HG03064 (cell line): Measurements from ENCODE around the gene ARID1B.

Source experiments
- ATAC-seq: cut with Tn5 transposase; IDR thresholded peaks from one replicate; pipeline ENCODE4 v1.9.1; 2021; ENCODE audit warnings: low read depth; ENCODE audit not compliant: unreplicated experiment

The ARID1B gene

DNA sequence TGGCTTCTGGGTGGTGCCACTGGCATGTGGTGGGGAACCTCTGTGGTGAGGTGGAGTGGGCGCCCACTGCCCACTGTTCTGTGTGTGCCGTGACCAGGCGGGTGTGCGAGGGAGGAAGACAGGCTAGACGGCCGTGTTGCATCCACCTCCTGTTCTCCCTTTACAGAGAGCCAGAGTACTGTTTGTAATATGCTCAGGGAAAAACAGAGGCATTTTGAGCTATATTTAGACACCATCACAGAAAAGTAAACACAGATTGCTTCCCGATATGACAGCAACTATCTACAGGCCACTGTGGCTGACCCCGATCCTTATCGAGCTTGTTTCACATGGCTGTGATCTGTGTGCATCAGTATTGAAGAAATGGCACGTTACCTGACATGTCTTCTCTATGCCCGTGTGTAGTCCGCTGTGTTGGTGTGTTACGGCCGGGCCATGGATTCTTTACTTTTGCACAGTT, 45.6 kb downstream of the ARID1B start:
- ATAC-seq: no peak

DNA sequence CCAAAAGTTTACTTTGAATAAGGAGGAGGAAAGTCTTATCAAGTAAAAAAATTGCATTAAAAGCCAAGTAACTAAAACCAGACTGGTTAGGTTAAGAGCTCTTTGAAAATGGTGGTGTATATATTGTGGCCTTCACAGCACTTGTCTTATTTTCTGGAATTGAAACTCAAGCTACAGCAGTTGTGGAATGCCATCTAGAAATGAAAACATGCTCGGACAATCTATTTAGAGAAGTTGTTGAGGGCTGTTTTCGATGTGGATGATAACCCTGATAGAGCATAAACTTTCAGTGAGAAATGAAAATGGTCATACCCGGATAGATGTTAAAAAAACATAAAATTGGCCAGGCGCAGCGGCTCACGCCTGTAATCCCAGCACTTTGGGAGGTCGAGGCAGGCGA, 47.0 kb downstream of the ARID1B start:
- ATAC-seq: no peak

DNA sequence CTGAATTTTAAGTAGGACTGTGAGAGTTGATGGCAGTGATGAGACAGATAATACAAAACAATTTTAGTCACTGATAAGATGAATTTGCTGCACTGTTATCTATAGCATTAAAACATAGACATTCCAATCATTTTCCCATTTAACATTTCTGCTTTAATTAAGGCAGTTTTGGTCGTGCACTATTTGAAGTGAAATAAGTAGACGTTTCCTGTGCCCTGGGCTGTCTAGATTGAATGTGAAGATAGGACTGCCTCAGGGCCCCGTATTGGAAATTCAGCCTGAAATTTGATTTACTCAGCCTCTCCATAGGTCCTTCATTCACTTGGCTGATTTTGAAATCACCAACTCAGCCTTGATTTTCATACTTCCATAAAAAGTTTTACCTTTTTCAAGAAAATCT, 48.3 kb downstream of the ARID1B start:
- ATAC-seq: no peak

DNA sequence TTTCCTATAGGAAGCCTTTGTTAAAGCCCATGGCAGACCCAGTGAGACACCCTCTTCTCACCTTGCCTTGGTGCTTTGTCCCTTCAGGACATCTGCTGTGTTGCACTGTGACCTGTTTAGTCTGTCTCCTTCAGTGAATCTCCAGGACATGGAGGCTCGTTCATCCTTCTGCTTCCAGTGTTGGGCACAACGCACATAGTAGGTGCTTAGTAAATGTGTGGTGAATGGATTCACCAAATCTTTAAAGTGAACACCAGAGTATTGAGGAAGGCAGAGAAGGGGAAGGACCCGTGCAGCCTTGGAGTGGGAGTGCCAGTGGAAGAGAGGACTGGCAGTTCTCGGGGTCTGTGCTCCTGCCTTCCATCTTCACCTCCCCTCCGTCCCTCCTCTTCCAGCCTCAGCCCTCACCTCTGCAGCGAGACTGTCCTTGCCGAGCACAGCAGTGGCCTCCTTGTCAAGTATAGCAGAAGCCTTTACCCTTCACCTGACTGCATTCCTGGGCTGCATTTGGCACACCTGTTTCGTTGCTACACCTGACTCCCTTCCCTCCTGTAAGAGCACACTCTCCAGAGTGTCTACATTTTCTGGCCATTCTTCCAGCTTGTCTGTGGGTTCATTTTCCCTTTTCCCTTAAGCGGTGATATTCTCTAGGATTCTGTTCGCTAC, 49.2 kb downstream of the ARID1B start:
- ATAC-seq: no peak

DNA sequence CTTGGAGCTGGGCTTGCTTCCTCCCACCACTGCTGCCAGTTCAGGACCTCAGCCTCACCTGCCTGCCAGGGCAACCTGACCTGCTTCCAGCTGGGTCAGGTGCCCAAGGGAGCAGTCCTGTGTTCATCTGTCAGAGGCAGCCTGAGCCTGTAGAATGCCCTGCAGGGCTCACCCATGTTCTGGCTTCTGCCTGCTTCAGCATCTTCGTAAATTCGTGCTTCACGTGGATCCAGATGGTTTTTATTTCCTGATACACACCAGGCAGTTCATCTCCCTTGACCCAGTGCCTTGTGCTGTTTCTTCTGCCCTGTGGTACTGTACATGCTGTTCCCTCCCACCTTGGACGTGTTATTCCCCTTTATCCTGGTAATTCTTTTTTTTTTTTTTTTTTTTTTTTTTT, 50.2 kb downstream of the ARID1B start:
- no peak for ATAC-seq

DNA sequence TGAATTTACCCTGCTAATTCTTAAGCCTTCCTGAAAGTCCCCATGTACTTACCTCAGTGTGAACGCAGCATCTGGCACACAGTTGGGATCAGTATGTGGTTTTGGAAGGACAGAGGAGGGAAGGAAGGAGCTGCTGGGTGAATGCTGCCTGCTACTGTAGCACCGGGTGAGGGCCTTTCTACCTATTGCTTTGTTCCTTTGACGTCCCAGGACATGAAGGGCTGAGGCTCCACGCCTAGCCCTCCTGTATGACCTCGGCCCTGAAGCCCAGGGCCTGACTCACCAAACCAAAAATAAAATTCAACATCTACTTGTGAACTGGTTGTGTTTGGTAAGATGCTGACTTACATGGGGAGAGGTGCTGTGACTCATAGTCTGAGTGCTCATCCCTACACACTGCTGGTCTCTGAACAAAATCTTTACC, 51.1 kb downstream of the ARID1B start:
- no peak for ATAC-seq

DNA sequence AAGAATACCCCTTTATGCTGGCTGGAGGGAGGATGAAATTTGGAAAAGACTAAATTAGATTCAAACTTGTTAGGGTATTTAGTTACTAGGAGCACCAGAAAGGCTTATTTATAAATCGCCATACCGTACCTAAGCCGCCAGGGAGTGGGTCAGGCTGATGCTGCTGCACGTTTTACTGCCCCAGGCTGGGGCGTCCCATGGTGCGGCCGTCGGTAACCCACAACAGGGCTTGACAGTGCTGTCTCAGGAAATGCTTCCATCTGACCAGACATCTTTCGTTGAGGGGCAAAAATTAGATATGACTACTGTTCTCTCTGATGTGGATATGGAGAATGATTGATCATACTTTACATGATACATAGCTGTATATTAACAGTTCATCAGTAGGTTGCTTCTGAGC, 52.9 kb downstream of the ARID1B start:
- ATAC-seq: no peak

DNA sequence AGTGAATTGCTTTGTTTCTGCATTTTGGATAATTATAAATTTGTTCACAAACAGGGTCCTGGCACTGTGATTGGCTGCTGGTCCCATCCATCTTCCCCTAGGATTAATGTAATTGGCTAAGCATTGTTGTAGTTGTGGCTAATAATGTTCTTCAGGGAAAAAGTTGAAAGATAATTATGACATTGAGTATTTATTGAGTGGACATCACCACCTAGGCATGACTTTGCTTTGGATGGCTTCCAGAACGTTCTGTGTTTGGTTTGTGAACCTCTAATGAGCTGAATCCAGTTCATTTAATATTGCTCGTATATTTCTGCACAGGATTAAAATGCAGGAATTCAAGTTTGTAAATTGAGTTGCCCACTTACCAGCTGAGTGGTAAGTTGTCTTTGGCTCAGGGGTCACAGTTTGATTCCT, 55.1 kb downstream of the ARID1B start:
- no peak for ATAC-seq

DNA sequence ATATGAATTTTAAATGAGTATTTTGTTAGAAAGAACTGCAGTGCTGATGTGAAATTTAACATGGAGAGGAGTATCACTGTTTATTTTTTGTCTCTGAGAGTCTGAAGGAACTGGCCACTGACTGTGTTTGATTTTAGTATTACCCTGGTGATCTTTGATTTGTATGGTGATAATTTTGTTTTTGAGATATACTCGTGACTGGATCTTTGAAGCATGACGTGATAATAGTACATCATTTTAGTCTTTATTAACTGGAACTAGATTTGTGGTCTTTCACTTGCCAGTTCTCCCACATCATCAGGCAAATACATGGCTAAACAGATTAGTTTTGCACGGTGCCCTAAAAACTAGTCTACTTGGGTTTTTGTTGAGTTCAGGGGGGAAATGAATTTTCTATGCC, 55.5 kb downstream of the ARID1B start:
- no peak for ATAC-seq

DNA sequence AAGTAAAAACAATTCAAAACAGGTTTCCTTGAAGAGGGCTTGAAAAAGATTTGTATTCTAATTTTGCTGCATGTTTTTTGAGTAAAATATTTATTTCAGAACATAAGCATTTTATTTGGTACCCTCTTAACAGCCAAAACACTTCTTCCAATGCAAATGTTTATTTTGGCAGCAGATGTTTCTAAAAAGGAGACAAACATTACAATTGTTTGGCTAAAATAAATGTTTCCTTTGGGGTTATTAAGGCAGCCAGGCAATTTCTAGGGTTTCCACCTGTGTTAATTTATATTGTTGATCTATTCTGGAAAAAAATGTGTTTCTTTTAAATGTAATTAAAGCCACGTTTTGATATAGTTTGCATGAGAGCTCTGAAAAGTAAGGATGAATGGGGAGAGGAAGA, 56.6 kb downstream of the ARID1B start:
- no peak for ATAC-seq

DNA sequence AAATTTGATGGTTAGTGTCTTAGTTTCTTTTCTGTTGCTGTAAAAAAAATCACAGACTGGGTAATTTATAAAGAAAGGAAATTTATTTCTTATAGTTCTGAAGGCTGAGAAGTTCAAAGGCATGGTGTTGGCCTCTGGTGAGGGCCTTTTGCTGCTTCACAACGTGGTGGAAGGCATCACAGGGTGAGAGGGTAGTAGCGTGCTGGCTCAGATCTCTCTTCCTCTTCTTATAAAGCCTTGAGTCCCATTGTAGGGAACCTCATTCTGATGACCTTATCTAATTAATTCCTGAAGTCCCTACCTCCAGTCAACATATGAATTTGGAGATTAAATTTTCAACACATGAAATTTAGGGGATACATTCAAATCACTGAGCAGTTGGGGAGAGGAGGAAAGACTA, 62.0 kb downstream of the ARID1B start:
- ATAC-seq: no peak

DNA sequence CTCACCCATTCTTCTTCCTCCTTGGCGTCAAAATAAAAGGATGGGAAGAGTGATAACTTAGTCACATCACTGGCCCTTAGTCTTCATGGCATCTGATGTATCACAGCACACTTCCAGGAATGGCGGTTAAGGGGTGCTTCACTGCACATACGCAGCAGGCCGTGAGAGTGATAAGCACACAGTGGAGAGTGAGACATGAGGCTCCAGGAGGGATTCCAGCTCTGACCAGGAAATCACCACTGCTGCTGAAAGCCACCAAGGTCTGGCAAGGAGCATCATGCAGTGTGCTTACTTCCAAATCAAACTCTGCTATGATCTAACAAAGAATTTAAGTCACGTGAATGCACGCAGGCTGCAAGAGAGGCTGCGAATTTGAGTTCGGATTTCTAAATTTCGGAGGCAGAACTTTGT, 62.4 kb downstream of the ARID1B start:
- ATAC-seq: no peak

DNA sequence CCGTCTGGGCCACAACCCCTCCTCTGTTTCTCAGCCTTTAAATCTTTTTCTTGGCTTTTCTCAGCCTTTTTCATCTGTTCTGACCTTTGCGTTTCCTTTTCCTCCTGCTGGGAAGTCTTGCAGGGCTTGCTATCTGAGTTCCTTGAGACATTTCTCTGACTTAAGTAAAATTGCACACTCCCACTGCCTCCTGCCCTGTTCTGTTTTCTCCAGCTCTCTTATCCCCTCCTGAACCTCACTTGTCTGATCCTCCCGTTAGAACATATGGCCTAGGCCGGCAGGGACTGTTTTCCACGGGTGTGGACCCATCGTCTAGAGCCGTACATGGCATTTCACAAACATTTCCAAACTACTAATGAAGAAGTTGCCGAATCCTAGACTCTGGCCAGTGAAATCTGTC, 63.0 kb downstream of the ARID1B start:
- ATAC-seq: no peak

DNA sequence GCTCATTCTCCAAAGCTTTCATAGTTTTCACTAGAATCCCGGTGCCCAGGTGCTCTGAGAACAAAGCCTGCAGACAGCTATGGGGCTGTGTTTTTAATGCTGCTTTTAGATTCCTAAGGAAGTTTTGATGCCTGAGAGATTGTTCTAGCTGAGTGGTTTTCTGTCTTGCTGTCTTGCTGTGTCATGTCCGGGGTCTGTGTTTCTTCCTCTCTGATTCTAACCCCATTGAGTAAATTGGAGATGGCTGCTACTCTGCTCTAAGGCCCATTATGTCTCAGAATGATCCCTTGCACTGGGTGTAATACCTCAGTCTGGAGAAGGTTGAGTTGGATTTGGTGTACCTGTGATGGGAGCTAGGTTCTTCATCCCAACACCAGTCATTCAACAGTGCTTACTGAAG, 63.4 kb downstream of the ARID1B start:
- no peak for ATAC-seq

DNA sequence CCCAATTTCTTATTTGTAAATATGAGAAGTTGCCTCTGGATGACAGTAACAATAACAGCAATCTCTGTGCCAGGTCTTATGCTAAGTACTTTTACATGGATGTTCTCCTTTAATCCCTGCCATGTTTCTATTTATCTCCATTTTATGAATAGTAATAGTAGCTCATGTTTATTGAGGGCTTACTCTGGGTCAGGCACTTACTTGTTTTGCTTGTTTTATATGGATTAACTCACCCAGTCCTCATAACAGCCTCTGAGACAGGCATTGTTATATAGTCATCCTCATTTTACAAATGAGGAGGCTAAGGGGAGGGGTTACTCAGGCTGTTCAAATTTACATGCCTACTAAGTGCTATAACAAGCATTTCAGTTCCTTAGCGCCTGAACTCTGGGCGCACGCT, 64.3 kb downstream of the ARID1B start:
- no peak for ATAC-seq

DNA sequence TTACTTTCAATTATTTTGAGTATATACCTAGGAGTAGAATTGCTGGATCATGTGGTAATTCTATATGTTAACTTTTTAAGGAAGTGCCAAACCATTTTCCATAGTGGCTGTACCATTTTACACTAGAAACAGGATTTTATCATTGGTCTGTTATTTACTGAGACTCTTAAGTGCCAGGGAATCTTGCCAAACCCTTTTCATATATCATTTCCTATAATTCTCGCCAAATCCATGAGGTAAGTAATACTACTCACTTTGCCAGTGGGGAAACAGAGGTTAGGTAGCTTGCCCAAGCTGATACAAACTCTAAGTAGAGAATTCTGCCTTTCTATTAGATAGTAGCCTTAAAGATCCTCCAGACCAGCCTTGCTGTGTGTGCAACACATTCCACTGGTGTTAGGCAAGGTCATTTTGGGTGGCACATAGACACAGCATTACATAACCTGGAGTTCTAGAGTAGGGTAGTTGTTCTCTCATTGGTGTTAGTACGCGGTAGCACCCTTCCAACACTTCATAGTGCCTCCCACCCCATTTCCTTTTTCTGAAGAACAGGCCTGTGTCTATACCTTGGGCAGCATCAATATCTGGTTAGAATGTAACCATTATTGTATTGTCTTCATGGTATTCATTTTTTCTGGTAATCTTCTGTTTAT, 65.5 kb downstream of the ARID1B start:
- ATAC-seq: no peak

DNA sequence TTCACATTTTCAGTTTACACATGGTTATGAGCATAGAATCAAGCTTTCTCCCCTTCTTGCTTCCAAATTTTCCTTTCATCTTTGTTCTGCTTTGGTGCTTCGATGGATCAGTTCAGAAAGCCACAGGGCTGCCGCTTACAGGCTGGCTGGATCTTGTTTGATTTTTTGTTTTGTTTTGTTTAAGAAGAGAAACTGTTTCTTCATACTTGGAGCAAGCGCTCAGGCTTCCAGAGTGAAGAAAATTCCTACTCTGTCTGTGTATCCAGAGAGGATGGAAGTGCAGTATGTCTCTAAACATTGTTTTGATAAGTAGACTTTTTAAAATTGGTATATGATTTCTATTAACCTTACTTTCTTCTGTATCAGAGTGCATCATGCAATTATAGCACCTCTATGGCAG, 66.9 kb downstream of the ARID1B start:
- ATAC-seq: no peak

DNA sequence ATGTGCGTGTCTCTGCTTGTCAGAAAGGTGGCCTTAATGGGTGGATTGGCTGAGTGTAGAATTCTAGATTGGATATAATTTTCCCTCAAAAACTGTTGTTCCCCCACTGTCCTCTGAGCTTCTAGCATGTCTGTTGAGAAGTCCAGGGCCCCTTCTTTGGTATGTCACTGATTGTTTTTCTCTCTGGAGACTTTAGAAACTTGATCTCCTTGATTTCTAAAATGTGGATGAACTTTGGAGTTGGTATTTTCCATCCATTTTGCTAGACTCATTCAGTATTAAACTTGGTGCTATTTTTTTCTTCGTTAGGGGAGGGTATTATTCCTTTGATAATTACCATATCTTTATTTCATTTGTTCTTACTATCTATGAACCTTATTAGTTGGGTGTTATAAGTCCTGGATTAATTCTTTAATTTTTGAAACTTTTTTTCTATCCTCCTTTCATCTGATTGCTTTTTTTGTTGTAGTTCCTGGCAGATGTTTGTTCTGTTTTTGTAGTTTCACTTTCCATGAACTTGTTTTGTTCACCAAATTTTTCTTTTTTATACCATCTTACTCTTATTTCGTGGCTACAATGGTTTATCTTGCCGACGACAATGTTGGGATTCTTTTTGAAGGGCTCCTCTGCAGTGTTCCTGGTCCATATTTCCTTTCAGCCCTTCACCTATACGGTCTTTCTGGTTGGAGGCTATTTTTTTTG, 68.4 kb downstream of the ARID1B start:
- ATAC-seq: no peak

DNA sequence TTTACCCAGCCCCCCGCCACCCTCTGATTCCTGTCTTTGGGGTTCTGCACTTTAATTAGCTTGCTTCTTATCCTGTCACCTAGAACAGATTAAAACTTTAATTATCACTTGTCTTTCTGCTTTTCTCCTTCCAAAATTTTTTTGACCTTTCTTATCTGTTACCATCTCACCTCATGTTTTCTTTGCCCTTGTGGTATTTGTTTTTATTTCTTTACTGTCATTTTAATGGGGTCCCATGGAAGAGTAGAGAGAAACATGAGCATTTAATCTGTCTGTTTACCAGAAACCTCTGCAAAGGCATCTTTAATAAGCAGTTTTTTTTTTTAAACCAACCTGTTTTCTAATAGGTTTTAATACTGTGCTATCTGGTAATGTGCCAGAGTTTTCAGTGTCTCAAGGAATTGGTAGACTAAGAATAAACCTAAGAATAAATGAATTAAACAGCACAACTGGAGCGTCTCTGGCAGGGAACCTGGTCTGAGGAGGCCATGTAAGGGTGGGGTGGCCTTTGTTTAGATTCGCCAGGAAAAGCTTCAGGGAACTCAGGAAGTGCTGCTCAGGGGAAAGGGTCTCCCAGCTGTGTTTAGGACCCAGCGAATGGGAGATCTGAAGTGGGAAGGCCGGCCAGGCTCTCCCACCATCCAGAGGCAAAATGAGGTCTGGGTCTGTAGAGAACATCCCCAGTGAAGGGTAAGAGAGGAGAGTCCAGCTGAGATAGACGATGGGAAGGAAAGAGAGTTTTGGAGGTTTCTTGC, 69.8 kb downstream of the ARID1B start:
- ATAC-seq: no peak

DNA sequence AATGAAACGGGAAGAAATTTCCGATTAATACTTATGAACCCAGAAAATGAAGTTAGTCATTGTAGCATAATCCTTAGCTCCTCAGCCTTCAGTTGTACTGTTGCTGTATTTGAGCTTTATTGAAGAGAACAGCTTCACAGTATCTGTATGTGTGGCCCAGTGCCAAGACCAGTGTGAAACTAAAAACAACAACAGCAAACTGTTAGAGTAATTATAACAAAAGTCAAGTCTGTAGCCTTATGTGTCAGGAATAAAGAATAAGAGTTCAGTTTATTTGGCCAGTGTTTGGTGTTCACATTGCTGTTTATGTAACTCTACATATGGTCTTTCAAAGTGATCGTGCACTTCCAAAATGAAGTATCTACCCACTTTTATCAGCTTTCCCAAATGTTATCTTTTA, 70.9 kb downstream of the ARID1B start:
- no peak for ATAC-seq

DNA sequence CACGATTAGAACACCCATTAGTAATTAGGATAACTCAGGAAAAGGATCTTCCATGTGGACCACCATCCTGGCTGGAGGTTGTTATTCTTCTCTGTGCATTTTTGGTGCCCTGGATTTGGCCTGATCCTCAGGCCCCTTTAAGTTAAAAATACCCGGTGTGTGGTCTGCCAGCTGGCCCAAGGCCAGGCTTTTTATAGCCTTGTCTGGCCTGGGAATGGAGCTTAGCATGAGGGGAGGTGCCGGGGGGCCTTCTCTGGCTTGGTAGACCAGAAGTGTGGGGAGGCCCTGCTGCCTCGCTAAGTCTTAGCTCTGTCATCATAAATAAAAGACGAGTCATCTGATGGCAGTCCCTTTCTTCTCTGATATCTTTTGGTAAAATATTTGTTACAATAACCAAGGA, 71.4 kb downstream of the ARID1B start:
- ATAC-seq: no peak
